Measurements from ENCODE around the gene ZNF341.
"Not testable (repeated sequence)": the region's sequence is repeated elsewhere in the genome, so short reads cannot be mapped to it uniquely, and the experiment has no call there.

The ZNF341 gene

DNA sequence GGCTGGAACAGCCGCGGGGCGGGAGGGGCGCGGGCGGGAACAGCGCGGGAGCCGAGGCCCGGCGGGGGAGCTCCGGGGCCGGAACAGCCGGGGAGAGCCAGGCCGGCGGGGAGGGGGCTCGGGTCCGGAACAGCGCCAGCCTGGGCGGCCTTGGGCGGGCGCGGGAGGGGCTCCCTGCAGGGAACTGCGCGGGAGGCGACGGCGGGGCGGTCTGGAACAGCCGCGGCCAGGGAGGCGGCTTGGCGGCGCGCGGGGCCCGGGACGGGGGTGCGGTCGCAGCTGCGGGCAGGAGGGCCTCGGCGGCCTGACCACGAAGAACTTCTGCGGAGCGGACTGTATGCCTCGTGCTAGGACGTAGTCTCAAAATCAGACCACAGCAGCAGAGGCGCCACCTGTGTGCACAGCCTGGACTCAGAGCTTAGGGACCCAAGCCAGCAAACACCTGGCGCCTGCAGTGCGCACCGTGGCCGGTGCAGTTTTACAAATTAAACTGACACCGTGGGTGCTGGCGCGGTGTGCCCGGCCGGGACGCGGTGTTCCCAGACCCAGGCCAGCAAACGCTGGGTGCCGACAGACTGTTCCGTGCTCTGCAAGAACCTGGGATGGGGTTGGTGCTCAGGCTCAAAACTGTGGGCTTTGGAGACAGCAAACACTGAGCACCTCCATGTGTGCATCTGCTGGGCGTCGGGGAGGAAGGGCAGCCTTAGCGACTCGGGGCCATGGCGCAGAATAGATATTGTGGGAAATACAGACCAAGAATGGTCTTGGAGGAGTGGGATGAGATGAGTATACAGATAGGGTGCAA is 572 bp downstream of the ZNF341 start:
- peak; percentile 69 for DNase-seq

- no peak for DNase-seq
Measured at GRCh38 chr20:33733654-33734576, 2.1 kb downstream of the ZNF341 start.

- no peak for DNase-seq
Measured at GRCh38 chr20:33736962-33737361, 5.2 kb downstream of the ZNF341 start.

GRCh38 chr20:33739493-33739892 is 7.7 kb downstream of the ZNF341 start:
- DNase-seq, result no peak

DNA sequence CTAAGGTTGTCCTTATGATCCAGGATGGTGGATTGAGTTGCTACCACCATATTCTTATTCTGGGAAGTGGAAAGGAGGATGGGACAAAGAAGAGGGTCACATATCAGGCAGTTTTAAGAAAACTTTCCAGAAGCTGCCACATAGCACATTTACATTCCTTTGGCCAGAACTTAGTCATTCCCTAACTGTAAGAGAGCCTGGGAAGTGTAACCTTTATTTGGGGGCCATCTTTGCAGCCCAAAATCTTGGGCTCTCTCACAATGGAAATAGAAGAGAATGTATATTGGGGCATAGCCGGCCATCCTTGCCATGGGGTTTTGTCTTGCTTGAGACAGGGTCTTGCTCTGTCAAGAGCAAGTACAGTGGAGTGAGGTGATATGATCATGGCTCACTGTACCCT is 8.4 kb downstream of the ZNF341 start:
- DNase-seq, result no peak

DNA sequence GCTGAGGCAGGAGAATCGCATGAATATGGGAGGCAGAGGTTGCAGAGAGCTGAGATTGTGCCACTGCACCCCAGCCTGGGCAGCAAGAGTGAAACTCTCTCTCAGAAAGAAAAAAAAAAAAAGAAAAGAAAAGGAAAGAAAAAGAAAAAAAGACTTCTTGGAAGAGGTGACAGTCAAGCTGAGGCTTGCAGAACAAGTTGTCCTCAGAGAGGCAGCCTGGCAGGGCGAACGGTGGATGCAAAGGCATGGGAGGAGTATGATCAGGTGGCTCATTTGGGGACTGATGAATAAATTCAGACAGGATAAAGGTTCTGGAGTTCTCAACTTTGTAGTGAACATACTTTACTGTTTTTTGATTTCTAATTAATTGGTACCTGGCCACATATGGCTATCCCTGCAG is 12.4 kb downstream of the ZNF341 start:
- DNase-seq, result no peak

DNA sequence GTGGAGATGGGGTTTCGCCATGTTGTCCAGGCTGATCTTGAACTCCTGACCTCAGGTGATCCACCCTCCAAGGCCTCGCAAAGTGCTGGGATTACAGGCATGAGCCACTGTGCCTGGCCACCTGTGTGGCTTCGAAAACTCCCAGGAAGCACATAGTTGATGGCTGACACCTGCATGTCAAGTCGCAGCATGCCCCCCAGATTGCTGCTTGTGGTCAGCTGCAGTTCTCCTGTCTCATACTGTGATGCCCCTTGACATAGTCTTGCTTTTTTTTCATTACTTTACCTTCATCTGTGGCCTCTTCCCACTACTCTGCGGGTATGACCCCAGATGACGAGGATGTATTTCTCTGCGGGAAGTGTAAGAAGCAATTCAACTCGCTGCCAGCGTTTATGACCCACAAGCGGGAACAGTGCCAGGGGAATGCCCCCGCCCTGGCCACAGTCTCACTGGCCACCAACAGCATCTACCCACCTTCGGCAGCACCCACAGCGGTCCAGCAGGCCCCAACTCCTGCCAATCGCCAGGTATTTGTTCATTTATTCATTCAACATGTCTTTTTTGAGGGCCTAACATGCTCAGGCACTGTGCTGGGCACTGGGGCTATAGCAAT is 13.1 kb downstream of the ZNF341 start:
- no peak for DNase-seq

DNA sequence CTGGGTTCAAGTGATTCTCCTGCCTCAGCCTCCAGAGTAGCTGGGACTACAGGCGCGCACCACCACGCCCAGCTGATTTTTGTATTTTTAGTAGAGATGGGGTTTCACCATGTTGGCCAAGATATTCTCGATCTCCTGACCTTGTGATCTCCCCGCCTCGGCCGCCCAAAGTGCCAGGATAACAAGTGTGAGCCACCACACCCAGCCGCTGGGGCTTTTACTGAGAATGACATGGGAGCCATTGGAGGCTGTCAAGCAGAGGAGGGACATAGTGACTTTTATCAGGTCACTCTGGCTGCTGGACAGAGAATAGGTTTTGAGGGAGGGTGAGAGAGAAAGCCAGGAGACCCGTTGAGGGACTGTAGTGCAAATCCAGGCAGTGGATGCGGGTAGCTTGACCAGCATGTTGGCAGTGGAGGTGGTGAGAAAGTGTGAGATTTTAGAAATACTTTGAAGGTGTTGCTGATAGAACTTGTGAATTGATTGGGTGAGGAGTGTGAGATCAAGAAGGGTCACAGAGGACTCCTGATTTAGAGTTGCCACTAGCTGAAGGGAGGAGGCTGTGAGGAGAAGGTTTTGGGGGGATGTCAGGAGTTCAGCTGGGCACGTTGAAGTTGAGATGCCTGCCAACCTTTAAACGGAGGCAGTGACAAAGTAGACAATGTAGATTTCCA is 14.7 kb downstream of the ZNF341 start:
- DNase-seq, result no peak

GRCh38 chr20:33751775-33752174 is 20.0 kb downstream of the ZNF341 start:
- DNase-seq, result no peak

GRCh38 chr20:33753143-33753542 is 21.3 kb downstream of the ZNF341 start:
- DNase-seq, result no peak

GRCh38 chr20:33753763-33754162 is 22.0 kb downstream of the ZNF341 start:
- no peak for DNase-seq

DNA sequence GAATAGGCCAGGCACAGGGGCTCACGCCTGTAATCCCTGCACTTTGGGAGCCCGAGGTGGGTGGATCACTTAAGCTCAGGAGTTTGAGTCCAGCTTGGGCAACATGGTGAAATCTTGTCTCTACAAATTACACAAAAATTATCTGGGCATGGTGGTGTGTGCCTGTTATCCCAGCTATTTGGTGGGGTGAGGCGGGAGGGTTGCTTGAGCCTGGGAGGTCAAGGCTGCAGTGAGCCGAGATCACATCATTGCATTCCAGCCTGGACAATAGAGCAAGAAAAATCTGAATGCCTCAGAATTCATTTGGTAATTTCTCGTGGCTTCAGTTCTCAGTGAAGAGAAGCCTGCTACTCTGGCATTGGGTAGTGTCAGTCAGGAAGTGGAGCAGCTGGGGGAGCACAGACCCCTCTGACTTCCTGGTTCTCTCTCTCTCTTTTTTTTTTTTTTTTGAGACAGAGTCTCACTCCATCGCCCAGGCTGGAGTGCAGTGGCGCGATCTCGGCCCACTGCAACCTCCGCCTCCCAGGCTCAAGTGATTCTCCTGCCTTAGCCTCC is 24.2 kb downstream of the ZNF341 start:
- not testable (repeated sequence) for DNase-seq

DNA sequence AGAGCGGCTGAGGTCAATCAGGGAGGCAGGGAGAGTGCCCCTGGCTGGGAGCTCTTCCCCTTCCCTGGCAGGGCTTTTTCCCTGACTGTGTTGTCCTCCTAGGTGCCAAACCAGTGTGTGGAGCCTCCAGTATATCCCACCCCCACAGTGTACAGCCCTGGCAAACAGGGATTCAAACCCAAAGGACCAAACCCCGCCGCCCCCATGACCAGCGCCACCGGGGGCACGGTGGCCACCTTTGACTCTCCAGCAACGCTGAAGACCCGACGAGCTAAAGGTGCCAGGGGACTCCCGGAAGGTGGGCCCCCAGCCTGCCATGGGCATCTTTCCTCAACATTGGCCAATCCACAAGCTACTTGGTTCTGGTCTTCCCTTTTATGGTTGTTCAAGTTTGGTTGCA is 25.2 kb downstream of the ZNF341 start:
- DNase-seq, result no peak

DNA sequence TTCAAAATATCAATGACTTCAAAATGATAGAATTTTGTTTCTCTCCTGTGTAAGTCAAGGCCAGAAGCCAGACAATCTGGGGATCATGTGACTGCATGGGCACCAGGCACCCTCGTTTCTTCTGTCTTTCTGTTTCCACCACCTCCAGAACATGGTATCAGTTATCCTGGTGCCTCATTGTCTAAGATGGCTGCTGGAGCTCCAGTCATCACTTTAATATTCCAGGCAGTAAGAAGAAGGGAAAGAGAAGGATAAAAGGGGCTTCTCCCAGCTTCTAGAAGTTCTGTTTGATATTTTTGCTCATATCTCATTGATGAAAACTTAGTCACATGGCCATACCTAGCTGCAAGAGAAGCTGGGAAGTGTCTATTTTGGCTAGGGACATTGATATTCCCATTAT is 25.7 kb downstream of the ZNF341 start:
- DNase-seq, result no peak

DNA sequence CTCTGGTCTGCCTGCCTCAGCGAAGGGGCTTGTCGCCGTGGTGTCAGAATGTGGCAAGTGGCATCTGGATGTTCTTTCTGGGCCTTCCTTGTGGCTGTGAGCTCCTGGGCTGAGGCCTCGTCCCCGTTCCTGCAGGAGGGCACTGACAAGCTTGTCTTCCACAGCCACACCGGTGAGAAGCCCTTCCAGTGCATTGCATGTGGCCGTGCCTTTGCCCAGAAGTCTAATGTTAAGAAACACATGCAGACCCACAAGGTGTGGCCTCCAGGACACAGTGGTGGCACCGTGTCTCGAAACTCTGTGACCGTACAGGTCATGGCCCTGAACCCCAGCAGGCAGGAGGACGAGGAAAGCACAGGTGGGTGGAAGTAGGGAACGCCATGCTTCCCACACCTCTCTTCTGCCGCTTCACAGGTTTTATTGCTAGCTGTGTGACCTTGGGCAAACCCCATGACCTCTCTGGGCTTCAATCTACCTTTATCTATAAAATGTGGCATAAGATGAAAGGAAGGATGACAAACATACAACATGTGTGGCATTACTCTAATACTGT is 30.0 kb downstream of the ZNF341 start:
- DNase-seq, result no peak

DNA sequence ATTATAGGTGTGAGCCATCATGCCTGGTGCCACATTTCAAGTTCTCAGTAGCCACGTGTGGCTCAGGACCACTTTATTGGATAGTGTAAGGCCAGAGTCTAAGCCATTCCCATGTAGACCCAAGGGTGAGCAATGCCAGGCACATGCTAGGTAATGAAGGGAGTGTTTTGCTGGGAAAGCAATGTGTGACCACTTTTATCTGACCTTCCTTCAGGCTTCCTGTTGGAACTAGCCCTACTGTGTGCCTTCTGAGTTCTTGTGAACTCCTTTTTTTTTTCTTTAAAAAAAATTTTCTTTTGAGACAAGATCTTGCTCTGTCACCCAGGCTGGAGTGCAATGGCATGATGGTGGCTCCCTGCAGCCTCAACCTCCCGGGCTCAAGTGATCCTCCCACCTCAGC is 33.3 kb downstream of the ZNF341 start:
- DNase-seq, result no peak

GRCh38 chr20:33765592-33765991 is 33.8 kb downstream of the ZNF341 start:
- no peak for DNase-seq

- no peak for DNase-seq
Measured at GRCh38 chr20:33766686-33767085, 34.9 kb downstream of the ZNF341 start.

DNA sequence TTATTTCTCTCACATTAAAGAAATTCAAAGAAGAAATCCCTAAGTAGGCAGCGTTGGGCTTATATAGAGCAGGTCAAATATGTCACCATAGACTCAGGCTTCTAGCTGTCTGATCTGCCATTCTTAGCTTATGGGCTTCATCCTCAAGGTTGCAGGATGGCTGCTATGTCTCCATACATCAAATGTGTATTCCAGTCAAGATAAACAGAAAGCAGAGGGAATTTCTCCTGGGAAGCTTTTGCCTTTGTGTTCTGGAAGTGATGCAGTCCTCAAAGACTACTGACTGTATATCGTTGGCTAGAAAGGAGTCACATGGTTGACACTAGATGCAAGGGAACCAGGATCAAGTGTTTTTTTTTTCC is 36.0 kb downstream of the ZNF341 start:
- DNase-seq, result no peak

GRCh38 chr20:33769043-33769442 is 37.2 kb downstream of the ZNF341 start:
- DNase-seq, result no peak

DNA sequence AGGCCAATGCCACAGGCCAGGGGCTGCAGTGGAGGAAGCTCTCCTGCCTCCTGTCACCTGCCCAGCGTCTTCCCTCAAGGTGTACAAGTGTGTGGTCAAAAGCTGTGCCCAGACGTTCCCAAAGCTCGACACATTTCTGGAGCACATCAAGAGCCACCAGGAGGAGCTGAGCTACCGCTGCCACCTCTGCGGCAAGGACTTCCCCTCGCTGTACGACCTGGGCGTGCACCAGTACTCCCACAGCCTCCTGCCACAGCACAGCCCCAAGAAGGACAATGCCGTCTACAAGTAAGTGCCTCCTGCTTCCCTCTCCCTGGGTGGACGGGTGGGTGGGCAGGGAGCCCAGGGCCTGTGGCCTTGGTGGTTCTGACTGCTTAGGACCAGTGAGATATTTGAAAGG is 38.2 kb downstream of the ZNF341 start:
- DNase-seq, result no peak

- no peak for DNase-seq
Measured at GRCh38 chr20:33771938-33772337, 40.1 kb downstream of the ZNF341 start.

GRCh38 chr20:33772439-33772838 is 40.6 kb downstream of the ZNF341 start:
- DNase-seq, result no peak
